Measurements from ENCODE around the gene SBF2.
"Not testable (repeated sequence)": the region's sequence is repeated elsewhere in the genome, so short reads cannot be mapped to it uniquely, and the experiment has no call there.

SBF2 gene

GRCh38 chr11:9758637-9759518 lies 535.1 kb downstream of the SBF2 start:
- peak; percentile 5 to 31 for DNase-seq

GRCh38 chr11:9757809-9758636 lies 536.0 kb downstream of the SBF2 start:
- DNase-seq: peak; percentile 34 to 36

GRCh38 chr11:9756878-9757277 lies 537.1 kb downstream of the SBF2 start:
- no peak for DNase-seq

- DNase-seq: no peak
Measured at GRCh38 chr11:9756461-9756860, 537.6 kb downstream of the SBF2 start.

DNA sequence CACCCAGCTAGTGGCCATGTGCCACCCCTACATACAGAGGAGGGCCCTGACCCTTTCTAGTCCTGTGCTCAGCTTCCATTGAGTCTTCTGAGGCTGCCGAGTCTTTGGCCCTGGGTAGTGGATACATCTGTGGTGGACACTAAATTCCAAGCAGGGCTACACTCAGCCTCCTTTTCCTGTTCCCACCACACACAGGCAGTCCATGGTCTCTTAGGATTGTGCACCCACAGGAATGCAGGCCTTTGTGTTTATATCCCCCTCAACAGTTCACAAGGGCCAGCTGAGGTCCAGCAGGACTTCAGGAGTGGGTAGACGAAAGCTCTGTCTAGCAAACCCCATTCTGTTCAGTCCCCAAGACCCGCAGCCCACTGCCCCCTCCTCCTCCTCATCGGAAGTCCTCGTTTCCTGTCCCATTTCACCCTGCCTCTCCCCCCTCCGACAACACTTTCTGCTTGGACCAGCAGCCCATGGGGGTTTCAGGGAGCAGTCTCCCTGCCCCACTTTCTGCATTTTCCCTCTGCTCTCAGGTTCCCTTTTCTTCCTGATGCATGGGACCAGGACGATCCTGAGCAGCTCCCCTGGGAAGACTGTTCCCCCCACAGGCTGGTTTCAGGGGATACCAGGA lies 538.3 kb downstream of the SBF2 start:
- DNase-seq: no peak

- DNase-seq: no peak
Measured at GRCh38 chr11:9754010-9754471, 540.0 kb downstream of the SBF2 start.

GRCh38 chr11:9753021-9753420 lies 541.0 kb downstream of the SBF2 start:
- no peak for DNase-seq

DNA sequence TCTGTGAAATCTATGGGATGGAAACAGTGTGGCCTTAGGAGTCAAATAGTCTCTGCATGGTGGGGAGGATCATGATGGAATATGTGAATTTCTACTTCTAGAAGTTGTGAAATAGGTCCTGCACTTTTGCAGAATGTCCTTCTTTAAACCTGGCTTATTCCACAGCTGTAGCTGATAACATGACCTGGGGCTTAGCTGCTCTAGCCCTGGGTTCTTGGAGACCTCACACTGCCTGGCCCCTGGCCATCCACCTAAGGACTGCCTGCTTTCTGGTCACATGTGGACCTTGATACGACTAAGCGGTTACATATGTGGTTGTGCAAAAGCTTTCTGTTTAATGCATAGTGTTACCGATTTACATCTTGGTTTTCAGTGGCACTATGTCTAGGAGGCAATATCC lies 541.9 kb downstream of the SBF2 start:
- DNase-seq: no peak

DNA sequence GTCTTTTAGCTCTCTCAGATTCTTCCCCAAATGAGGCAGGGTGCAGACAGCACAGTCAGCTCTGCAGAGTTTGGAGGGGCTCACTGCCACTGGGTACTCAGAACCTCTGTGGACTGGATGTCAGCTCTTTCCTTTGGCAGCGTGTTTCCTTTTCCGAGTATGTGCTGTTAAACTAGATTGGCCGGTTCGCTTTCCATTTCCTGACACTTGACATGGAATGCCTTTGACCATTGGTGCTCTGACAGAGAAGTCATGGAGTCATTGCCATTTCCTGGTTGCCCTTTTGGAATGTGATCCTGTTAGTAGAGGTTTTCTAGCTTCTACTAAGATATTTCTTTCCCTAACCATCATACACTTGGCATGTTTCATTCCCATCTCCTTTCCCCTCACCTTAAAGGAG lies 543.5 kb downstream of the SBF2 start:
- no peak for DNase-seq

DNA sequence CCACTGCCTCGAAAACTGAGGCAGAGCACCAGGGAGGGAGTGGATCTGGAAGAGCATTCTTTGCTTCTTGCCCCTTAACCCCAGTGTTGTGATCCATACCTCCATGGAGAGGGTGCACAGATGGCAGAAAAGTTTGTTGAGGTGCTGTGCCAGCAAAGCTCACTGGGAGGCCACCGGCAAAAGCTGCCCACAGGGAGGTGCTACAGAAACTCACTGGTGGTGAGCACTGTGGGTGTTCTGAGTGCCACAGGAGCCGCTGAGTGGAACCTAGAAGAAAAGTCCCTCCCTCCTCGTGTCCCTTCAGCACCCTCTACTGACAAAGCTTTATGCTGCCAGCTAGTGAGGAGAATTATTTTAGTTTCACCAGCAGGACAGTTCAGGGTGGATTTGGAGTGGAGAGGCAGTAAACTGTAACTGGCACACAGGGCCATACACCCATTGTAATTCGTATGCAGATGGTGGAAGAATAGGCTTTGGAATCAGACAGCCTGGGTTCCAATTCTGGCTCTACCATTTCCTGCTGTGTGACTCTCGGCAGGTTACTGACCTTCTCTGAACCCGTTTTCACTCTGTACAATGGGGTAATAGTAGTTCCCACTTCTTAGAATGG lies 545.6 kb downstream of the SBF2 start:
- DNase-seq: peak; percentile 10 to 19

DNA sequence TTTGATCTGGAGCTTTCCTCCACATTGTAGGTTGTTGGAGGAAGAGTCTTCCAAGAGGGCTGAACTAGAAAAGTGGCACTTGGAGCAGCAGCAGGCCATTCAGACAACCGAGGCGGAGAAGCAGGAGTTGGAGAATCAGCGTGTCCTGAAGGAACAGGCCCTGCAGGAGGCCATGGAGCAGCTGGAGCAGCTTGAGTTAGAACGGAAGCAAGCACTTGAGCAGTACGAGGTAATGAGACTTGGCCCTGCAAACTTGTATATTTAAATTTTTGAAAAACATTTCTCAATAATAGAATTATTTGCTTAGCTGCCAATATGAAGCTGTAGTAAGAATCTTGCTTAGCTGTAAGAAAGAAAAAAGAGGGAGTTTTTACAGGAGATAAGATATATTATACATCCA lies 546.2 kb downstream of the SBF2 start:
- DNase-seq: no peak

- no peak for DNase-seq
Measured at GRCh38 chr11:9747229-9747628, 546.8 kb downstream of the SBF2 start.

- no peak for DNase-seq
Measured at GRCh38 chr11:9745411-9746211, 548.4 kb downstream of the SBF2 start.

- DNase-seq: not testable (repeated sequence)
Measured at GRCh38 chr11:9743512-9743911, 550.5 kb downstream of the SBF2 start.

DNA sequence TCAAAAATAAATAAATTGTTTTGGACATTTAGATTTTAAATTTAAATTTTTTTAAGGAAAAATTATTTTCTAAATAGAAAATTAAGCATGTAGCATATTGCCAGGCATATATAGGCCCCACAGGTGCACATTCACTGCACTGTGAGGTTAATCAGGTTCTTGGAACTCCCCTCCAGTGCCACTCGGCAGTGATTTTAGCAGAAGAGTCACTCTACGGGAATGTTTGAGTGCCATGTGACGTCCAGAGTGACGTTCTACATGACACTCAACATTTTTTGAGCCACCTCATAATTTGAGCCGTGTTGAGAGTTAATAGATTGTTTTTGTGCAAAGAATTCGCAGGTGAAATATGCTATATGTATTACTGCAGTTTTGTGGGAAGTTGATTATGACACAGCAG lies 552.8 kb downstream of the SBF2 start:
- DNase-seq: no peak

- no peak for DNase-seq
Measured at GRCh38 chr11:9740202-9740883, 553.7 kb downstream of the SBF2 start.

- no peak for DNase-seq
Measured at GRCh38 chr11:9739123-9739900, 554.7 kb downstream of the SBF2 start.

DNA sequence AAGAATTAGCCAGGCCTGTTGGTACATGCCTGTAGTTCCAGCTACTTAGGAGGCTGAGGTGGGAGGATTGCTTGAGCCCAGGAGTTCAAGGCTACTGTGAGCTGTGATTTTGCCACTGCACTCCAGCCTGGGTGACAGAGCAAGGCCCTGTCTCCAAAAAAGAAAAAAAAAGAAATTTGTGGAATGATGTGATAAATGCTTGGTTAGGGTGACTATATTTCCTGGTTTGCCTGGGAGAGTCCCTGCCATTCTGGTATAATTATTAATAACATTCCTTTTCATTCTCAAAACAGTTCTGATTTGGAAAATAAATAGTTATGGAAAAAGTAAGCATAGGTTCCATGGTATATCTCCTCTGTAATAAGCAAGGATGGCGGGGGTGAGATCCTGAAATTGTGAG lies 555.3 kb downstream of the SBF2 start:
- DNase-seq: no peak

GRCh38 chr11:9738116-9738515 lies 555.9 kb downstream of the SBF2 start:
- DNase-seq: no peak

DNA sequence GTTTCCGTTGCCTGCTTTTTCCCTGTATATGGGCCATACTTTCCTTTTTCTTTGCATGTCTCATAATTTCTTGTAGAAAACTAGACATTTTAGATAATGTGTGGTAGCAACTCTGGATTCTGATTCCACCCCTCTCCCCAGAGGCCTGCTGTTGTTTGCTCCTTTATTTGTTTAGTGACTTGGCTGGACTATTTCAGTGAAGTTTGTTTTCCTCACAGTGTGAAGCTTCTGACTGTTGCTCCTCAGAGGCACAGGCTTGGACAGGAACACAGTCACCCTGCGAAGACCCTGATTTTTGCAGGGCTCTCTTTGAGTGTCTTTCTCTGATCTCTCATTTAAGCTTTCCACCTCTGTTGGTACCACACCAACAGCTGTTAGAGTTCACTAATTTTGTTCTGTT lies 557.7 kb downstream of the SBF2 start:
- DNase-seq: no peak

- no peak for DNase-seq
Measured at GRCh38 chr11:9735919-9736318, 558.1 kb downstream of the SBF2 start.
